ENCODE results near the gene STK35. TPM values are rescaled to one million over a fixed set of nuclear protein-coding genes. Genes with fewer than 3 reads are reported as not detected.

Gene STK35
- total RNA-seq, result 17.5 TPM in 2 replicates
- polyA plus RNA-seq, result 9.9 and 10.2 TPM in 2 replicates
- 9.4 and 9.6 TPM in 2 replicates for polyA plus RNA-seq (2011; cell fraction: cytosol; rRNA removed)
- polyA plus RNA-seq (2011; cell fraction: nucleus; rRNA removed), result 15.2 and 15.6 TPM in 2 replicates
- polyA plus RNA-seq (2012), result 7.8 and 8.7 TPM in 2 replicates
- 16.0 and 18.0 TPM in 2 replicates for polyA minus RNA-seq
- 9.1 TPM for polyA minus RNA-seq (2011; cell fraction: cytosol; rRNA and poly(A)+ RNA removed)
- polyA minus RNA-seq (2011; cell fraction: nucleus; rRNA and poly(A)+ RNA removed), result 9.8 and 10.7 TPM in 2 replicates
- Bru-seq, nascent RNA, result percentile 74 among the genes with signal in this experiment
- percentile 82 among the genes with signal in this experiment for BruChase-seq, experiment 1, labeled RNA remaining after a 6-hour chase
- percentile 80 among the genes with signal in this experiment for BruChase-seq, experiment 2, labeled RNA remaining after a 2-hour chase
- long read RNA-seq, partial matches to known transcripts, result 4 of 27 reads
- long read RNA-seq, other reads (novel, unspliced or antisense), result 23 of 27 reads

- DNase-seq (ENCODE audit: low read depth, low spot score) (no peak), FAIRE-seq (peak; percentile 18)
- Histone ChIP-seq H3K4me1 (ENCODE audit: control insufficient read depth, extremely low read depth, insufficient read depth, low read length) (peaks cover 16% of the 10 kb centered on the region), H3K79me2 (ENCODE audit: control insufficient read depth, insufficient read depth, low read length) (peaks cover 32% of the 10 kb centered on the region), H4K20me1 (replicated peaks; ENCODE audit: control insufficient read depth, extremely low read depth, insufficient read depth, low read length) (peaks cover 4% of the 10 kb centered on the region), H3K4me2 (ENCODE audit: insufficient read depth, low read length) (peak within 1 kb of the TSS; percentile 96), H3K9me3 (replicated peaks; ENCODE audit: control insufficient read depth, insufficient read depth, low read length) (no peaks in the 10 kb centered on the region), H3K4me3 (replicated peaks in 1 of 3; ENCODE audit: insufficient read depth in 1 of 3, low read depth in 1 of 3, low read length in 3 of 3) (peak within 1 kb of the TSS; percentile 49 to 77 (median 65)), H3K9ac (replicated peaks; ENCODE audit: extremely low read depth, insufficient read depth, low read length) (peak within 1 kb of the TSS; percentile 97), H3K27me3 (ENCODE audit: control insufficient read depth in 2 of 2, insufficient read depth in 2 of 2, low read length in 2 of 2) (peaks cover 0 to 2% of the 10 kb centered on the region in 2 experiments), H2AFZ (ENCODE audit: low read depth, low read length) (peak within 1 kb of the TSS; percentile 35), H3K27ac (ENCODE audit: insufficient read depth, low read depth, low read length) (peak within 1 kb of the TSS; percentile 98), H3K9me1 (replicated peaks; ENCODE audit: control insufficient read depth, extremely low read depth, insufficient read depth, low read length) (no peaks in the 10 kb centered on the region), H3K36me3 (ENCODE audit: control insufficient read depth in 2 of 2, extremely low read depth in 1 of 2, insufficient read depth in 2 of 2, low read length in 2 of 2) (peaks cover 0 to 3% of the 10 kb centered on the region in 2 experiments)
- ChIA-PET POLR2A (interaction anchor here (1.4 kb wide), 1 partner anchor 72 kb away, joined by 4 read pairs; no protein-coding TSS in a partner anchor), CTCF (interaction anchor here (0.8 kb wide), 1 partner anchor 9 kb away, joined by 3 read pairs; no protein-coding TSS in a partner anchor)
- intact Hi-C loops (cut with micrococcal nuclease), result loop anchor here (1.0 to 10.0 kb wide), 7 partner anchors 71 to 554 kb away; partner anchors contain the start of genes NOP56 and SIRPA
- TSS peak; percentile 49 for BruUV-seq (replicated peaks)
- TF ChIP-seq EZH2 (IDR thresholded peaks at IDR 0.05; ENCODE audit: borderline replicate concordance, low read depth, low read length, severe bottlenecking), result peak; percentile 9
- TF ChIP-seq MYC (IDR thresholded peaks at IDR 0.05; ENCODE audit: low read depth, low read length), result no peak
- dilution Hi-C loops (cut with MboI; ENCODE audit: extremely low pct_ligation_motif_present, low sequenced_read_pairs), result no loop called here
These were observed at the start of gene STK35 for GRCh38 chr20:2101057-2101864. Gene STK35, plus strand, starts transcription at chr20:2101827. Its CDS starts 55 bp downstream, at chr20:2101882.

- H3K9me1 ChIP-seq (replicated peaks; ENCODE audit: control insufficient read depth, extremely low read depth, insufficient read depth, low read length), result no peaks in the 10 kb centered on the region
- intact Hi-C loops (cut with micrococcal nuclease), result no loop called here
- FAIRE-seq (no peak), DNase-seq (ENCODE audit: low read depth, low spot score) (no peak)
- no peak overlapping the region for H3K9ac ChIP-seq (replicated peaks; ENCODE audit: extremely low read depth, insufficient read depth, low read length)
- ChIA-PET CTCF (no interaction called here), POLR2A (no interaction called here)
- dilution Hi-C loops (cut with MboI; ENCODE audit: extremely low pct_ligation_motif_present, low sequenced_read_pairs), result no loop called here
- no peak overlapping the region for H2AFZ ChIP-seq (ENCODE audit: low read depth, low read length)
- H3K79me2 ChIP-seq (ENCODE audit: control insufficient read depth, insufficient read depth, low read length), result no peaks in the 10 kb centered on the region
- H3K9me3 ChIP-seq (replicated peaks; ENCODE audit: control insufficient read depth, insufficient read depth, low read length), result no peaks in the 10 kb centered on the region
- H4K20me1 ChIP-seq (replicated peaks; ENCODE audit: control insufficient read depth, extremely low read depth, insufficient read depth, low read length), result no peaks in the 10 kb centered on the region
- no peak overlapping the region for H3K4me2 ChIP-seq (ENCODE audit: insufficient read depth, low read length)
- no peaks in the 10 kb centered on the region for H3K4me1 ChIP-seq (ENCODE audit: control insufficient read depth, extremely low read depth, insufficient read depth, low read length)
- no peak overlapping the region for H3K4me3 ChIP-seq (replicated peaks in 1 of 3; ENCODE audit: insufficient read depth in 1 of 3, low read depth in 1 of 3, low read length in 3 of 3)
- TF ChIP-seq CTCF (IDR thresholded peaks at IDR 0.05; ENCODE audit: extremely low read depth in 1 of 2, insufficient read depth in 1 of 2, low read depth in 1 of 2, low read length in 2 of 2), result no peak
- TF ChIP-seq GATA2 (IDR thresholded peaks at IDR 0.05; ENCODE audit: insufficient read depth, insufficient read length, low read depth, low read length), result no peak
- no peak for TF ChIP-seq FOS (IDR thresholded peaks at IDR 0.05; ENCODE audit: borderline replicate concordance, insufficient read depth, low read length)
- no peak for TF ChIP-seq POLR2A (IDR thresholded peaks at IDR 0.05; ENCODE audit: low read depth, low read length)
- no peak for TF ChIP-seq JUN (IDR thresholded peaks at IDR 0.05; ENCODE audit: borderline replicate concordance, insufficient read depth, insufficient read length, low read depth)
- TF ChIP-seq EZH2 (IDR thresholded peaks at IDR 0.05; ENCODE audit: borderline replicate concordance, low read depth, low read length, severe bottlenecking), result no peak
- no peak for TF ChIP-seq MAX (IDR thresholded peaks at IDR 0.05; ENCODE audit: insufficient read depth, insufficient read length)
- no peak for TF ChIP-seq MYC (IDR thresholded peaks at IDR 0.05; ENCODE audit: low read depth, low read length)
- no peak for TF ChIP-seq POLR2AphosphoS5 (IDR thresholded peaks at IDR 0.05; ENCODE audit: insufficient read depth, low read depth, low read length)
- BruUV-seq (replicated peaks), result no TSS peak
- H3K27ac ChIP-seq (ENCODE audit: insufficient read depth, low read depth, low read length), result no peak overlapping the region
- H3K36me3 ChIP-seq (ENCODE audit: control insufficient read depth in 2 of 2, extremely low read depth in 1 of 2, insufficient read depth in 2 of 2, low read length in 2 of 2), result no peaks in the 10 kb centered on the region
- H3K27me3 ChIP-seq (ENCODE audit: control insufficient read depth in 2 of 2, insufficient read depth in 2 of 2, low read length in 2 of 2), result no peaks in the 10 kb centered on the region
These were observed 49.7 kb upstream of the STK35 start for GRCh38 chr20:2051946-2052345.

Data from endothelial cell of umbilical vein (primary cell).